A204.1 (cell line): ENCODE measurements around the gene ZNF441.
"Not testable (repeated sequence)": the region's sequence is repeated elsewhere in the genome, so short reads cannot be mapped to it uniquely, and the experiment has no call there.

Experiments used
- FAIRE-seq: peaks from 2 replicates; lab custom pipeline; 2012; peaks lifted over from hg19 to GRCh38; lab: Jason Lieb, UNC

ZNF441 gene

DNA sequence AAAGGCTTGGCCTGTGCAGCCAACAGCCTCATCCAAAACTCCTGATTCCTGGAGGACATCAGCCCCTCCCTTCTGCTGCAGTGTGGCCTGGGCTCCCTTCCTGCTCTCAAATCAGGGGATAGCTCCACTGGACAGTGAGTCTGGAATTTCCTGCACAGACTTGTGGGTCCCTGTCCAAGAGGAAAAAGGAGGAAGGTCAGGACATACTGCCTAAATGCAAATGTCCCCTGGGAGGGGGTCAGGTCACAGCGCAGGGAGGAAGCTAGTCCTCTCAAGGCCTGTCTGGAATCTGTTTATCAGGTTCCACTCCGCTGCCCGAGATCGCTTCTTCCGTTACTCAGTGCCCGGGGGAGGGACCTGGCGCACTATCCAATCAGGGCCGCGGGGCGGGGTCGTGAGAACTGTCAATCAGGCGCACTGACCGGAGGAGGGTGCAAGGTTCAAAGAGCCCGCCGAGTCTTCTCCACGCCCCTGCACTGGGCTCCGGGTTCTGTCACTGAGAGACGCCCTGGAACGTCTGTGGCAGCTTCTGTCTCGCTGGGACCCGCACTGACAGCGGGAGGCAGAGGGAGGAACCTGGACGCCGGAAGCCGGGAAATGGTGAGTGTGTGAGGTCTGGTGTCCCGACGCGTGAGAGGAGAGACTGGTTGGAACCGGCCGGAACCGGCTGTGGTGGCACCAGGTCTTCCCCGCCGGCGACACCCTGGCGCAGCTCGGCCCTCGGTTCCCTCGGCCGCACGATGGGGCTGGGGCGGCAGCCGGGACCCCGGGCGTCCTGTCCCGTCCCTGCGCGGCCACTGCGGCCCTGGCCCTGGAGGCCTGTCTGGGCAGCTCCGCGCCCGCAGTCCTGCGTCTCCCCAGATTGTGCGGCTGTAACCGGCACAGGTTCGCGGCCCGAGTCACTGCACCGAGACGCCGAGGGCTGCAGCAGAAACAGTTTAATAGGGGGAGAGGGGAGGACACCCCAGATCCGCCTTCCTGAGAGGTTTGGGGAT, at the start of gene ZNF441:
TSS of gene ZNF441 (plus strand) at position 404 of the 995 bp plus-strand sequence. CDS start at position 598, 194 bp downstream.
- FAIRE-seq, result no peak

DNA sequence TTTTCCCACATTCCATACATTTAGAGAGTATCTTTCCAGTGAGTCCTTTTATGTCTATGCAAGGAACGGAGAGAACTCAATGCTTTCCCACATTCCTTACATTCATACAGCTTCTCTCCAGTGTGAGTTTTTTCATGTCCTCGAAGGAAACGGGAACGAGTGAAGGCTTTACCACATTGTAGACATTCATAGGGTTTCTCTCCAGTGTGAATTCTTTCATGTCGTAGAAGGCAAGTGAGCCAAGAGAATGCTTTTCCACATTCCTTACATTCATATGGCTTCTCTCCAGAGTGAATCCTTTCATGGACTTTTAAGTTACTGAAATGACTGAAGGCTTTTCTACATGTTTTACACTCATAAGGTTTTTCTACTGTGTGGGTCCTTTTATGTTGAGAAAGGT, 45.1 kb upstream of the ZNF441 start:
- FAIRE-seq, result no peak

DNA sequence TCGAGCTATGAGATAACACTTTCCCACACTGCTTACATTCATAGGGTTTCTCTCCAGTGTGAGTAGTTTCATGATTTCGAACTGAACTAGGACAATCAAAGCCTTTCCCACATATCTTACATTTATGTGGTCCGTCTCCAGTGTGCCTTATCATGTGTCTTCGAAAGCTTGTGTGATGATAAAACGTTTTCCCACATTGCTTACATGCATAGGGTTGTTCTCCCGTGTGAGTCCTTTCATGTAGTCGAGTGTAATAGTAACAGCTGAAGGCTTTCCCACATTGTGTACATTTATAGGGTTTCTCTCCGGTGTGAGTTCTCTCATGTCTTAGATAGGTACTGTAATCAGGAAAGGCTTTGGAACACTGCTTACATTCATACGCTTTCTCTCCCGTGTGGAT, 44.4 kb upstream of the ZNF441 start:
- FAIRE-seq, result no peak

DNA sequence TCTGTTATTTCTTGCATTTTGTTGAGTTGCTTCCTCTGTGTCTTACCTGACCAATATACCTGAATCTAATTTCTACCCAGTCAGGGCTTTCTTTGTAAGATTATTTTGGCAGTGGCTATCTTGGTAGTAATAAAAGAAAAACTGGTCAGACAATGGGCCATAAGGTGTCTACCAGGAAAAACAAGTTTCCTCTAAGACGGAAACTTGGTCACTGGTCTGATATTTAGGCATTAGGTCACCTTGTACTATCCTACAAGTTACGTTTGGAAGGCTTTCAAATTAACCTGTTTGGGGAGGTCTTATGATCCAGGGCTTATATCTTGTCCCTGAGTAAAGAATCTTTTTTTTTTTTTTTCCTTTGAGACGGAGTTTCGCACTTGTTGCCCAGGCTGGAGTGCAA, 37.2 kb upstream of the ZNF441 start:
- FAIRE-seq, result no peak

DNA sequence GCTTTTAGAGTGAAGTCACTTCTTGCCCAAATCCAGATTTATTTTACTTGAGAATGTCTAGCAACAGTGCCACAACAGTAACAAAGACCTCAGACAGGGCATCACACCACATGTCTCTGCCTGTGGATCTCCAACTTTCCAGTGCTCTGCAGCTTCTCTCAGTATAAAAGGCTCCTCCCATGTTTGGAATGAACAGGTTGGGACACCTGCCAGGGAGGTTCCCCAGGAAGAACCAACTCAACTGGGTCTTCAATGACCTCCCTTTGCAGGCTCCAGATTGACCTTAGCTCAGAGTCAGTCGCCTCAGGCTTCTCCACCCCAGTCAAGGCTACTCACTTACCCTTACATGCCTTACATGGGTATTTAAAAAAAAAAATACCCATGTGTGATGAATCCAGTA, 31.4 kb upstream of the ZNF441 start:
- no peak for FAIRE-seq

DNA sequence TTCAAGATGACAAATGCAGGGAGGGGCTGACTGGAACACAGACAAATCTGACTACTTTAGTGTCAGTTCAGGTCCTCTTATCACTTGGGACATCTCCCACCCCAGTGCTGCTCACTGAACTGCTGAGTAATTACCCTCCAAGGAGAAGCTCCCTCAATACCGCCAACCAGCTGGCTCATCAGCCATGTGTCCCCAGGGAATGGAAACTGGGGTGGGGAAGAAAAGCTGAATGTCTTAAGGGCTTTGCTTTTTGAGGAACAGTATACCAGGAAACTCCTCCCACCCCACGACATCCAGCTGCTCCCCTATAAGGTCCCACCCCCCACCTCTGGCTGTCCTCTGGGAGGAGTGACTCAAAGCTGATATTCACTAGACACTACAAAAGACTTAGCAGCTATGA, 30.1 kb upstream of the ZNF441 start:
- FAIRE-seq, result no peak

DNA sequence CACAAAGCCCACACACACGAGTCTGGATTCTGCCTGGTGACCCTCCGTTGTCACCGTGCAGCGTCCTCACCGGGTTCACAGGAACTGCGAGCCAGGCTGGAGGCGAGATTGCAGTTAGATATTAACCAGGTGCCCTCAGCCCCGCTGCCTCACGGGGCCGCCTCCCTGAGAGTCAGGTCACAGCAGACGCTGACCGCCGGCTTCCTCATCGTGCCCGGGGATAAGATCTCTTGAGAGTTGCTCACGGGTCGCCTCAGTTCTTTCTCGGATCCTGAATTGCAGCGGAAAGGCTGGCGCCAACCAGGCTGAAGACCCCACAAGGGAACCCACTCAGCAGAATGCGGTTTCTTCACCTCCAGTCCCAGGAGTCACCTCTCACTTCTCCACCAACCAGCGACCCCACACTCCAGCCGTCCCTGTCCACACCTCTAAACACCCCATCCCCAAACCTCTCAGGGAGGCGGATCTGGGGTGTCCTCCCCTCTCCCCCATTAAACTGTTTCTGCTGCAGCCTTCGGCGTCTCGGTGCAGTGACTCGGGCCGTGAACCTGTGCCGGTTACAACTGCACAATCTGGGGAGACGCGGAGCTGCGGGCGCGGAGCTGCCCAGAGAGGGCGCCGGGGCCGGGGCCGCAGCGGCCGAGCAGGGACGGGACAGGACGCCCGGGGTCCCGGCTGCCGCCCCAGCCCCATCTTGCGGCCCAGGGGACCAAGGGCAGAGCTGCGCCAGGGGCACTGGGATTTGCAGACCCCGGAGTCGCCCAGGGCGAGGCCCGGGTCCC, 28.6 kb upstream of the ZNF441 start:
- FAIRE-seq, result no peak

DNA sequence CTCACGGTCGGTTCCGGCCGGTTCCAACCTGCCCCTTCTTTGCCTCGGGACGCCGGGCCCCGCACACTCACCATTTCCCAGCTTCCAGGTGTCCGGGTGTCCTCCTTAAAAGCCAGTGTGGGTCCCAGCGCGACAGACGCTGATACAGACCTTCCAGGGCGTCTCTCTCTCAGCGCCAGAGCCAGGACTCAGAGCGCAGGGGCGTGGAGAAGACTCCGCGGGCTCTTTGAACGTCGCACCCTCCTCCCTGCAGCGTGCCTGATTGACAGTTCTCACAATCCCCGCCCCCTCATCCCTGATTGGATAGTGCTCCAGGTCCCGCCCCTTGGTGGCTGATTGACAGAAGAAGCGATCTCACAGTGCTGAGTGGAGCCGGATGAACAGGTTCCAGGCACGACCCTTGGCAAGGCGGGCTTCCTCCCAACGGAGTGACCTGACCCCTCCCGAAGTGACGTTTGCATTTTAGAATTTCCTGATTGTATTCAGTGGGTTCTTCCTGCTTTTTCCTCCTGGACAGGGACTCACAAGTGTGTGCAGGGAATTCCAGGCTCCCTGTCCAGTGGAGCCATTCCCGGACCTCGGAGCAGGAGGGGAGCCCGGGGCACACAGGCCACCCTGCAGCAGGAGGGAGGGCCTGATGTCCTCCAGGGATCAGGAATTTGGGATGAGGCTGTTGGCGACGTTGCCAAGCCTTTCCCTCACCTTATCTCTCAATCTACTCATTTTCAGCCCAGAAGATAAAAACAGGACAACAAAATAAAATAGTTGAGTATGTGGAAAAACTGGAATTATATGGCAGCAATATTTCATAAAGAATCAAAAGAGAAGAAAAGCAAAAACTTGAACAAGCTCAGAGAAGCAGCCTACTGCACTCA, 27.8 kb upstream of the ZNF441 start, which contains the start of gene ZNF823:
TSS of gene ZNF823 (minus strand) at position 201 of the 875 bp plus-strand sequence. CDS start at position 74, 127 bp downstream.
- FAIRE-seq, result peak; percentile 99

DNA sequence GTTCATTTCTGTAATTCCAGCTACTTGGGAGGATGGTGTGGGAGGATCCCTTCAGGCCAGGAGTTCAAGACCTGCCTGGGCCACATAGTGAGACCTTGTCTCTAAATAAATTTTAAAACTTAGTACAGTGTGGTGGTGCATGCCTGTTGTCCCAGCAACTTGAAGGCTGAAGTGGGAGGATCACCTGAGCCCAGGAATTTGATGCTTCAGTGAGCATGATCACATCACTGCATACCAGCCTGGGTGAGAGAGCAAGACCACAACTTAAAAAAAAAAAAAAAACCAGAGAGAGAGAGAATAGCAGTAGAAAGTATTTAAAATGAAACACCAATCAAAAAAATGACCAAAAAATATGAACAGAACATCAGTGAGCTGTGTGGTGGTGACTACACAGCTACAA, 20.9 kb upstream of the ZNF441 start:
- no peak for FAIRE-seq

DNA sequence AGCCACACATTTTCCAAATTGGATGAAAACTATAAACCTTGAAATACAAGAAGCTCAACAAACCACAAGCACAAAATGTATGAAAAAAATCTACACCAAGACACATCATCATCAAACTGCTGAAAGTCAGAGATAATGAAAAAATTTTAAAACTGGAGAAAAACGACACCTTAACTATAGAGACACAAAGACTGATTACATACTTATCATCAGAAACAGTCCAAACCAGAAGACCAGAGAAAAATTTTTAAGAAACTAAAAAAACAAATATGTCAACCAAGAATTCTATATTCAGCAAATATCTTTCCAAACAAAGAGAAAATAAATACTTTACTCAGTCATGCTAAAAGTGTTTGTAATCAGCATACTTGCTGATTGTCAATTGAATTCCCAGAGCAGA, 19.5 kb upstream of the ZNF441 start:
- no peak for FAIRE-seq

DNA sequence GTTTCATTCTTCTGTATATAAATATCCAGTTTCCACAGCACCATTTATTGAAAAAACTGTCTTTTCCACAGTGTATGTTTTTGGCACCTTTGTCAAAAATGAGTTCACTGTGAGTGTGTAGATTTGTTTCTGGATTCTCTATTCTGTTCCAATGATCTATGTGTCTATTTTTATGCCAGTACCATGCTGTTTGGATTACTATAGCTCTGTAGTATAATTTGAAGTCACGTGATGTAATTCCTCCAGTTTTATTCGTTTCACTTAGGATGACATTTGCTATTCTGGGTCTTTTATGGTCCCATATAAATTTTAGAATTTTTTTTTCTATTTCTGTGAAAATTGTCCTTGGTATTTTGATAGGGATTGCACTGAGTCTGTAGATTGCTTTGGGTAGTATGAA, 17.0 kb upstream of the ZNF441 start:
- no peak for FAIRE-seq

DNA sequence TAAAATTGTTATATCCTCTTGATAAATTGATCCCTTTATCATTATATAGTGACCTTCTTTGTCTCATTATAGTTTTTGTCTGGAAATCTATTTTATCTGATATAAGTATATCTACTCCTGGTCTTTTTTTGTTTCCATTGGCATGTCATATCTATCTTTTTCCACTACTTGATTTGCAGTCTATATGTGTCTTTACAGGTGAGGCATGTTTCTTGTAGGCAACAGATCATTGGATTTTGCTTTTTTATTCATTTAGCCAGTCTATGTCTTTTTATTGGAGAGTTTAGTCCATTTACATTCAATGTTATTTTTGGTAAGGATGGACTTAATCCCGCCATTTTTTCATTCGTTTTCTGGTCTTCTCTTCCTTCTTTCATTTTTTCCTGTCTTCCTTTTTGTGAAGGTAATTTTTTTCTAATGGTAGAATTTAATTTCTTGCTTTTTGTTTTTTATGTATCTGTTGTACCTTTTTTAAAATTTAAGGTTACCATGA, 14.5 kb upstream of the ZNF441 start:
- peak; percentile 27 for FAIRE-seq

DNA sequence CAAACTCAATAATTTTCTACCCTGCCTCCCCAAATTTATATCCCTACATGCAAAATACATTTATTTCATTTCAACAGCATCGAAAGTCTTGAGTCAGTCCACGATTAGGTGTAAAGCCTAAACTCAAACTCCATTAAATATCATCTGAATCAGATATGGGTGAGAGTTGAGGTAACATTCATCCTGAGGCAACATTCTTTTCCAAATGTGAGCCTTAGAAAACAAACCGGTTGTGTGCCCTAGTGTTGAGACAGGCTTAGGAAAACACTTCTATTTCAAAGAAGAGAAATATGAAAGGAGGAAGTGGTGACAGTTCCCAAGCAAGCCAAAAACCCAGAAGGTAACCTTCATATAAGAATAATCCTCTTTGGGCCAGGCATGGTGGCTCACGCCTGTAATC, 12.1 kb upstream of the ZNF441 start:
- no peak for FAIRE-seq

DNA sequence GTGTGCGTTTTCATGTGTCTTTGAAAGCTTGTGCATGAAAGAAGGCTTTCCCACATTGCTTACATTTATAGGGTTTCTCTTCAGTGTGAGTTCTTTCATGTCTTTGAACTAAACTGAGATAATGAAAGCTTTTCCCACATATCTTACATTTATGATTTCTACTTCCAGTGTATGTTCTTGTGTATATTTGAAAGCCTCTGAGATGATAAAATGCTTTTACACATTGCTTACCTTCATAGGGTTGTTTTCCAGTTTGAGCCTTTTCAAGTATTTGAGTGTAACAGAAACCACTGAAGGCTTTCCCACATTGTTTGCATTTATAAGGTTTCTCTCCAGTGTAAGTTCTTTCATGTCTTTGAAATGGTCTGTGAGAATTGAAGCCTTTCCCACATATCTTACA, 9.8 kb upstream of the ZNF441 start:
- FAIRE-seq, result no peak

DNA sequence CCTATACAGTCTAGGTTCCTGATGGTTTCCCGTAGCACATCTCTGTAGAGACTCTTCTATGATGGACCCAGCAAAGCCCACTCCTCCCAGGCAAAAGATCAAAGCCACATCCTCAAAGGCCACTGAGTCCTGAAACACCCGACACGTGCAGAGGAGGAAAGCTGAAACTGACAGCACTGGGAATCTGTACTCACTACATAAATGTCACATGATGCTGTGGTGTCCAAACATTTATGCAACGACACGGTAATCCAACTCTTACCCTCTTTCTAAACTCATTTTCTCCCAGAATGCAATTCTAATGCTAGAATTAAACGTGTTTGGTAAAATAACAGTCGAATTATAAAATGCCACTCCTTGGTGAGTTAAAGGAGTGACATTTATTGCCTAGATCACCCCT, 7.0 kb upstream of the ZNF441 start:
- FAIRE-seq, result no peak

DNA sequence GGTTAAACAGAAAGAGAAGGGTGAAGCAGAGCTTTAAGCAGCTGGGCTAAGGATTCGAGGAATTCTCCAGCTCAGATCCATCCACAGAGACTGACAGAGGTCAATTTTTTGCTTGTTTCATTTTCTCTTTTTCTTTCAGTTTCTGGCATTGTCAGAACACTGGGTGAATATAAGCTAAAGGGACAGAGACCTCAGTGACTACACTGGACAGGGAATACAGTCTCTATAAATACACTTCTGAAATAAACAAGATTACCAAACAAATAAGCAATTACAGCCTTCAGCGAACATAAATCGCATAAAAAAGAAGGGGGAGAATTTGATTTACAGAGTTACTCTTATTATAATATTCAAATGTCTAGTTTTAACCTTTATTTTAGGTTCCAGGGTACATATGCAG, 3.7 kb upstream of the ZNF441 start:
- FAIRE-seq, result no peak

DNA sequence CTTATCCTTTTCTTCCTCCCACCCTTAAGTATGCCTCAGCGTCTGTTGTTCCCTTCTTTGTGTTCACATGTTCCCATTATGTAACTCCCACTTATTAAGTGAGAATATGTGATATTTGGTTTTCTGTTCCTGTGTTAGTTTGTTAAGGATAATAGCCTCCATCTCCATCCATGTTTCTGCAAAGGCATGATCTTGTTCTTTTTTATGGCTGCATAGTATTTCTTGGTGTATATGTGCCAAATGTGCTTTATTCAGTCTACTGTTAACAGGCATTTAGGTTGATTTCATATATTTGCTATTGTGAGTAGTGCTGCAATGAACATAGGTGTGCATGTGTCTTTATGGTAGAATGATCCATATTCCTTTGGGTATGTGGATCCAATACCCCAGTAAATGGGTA, 3.2 kb upstream of the ZNF441 start:
- FAIRE-seq, result no peak

DNA sequence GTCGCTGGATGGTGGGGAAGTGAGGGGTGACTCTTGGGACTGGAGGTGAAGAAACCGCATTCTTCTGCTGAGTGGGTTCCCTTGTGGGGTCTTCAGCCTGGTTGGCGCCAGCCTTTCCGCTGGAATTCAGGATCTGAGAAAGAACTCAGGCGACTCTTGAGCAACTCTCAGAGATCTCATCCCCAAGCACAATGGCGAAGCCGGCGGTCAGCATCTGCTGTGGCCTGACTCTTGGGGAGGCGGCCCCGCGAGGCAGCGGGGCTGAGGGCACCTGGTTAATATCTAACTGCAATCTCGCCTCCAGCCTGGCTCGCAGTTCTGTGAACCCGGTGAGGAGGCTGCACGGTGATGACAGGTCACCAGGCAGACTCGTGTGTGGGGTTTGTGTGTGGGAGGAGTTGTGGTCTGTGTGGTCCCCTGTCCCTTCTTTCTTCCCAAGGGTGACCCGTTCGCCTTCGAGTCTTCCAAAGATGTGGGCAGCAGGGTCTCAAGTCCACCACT, 883 bp downstream of the ZNF441 start:
- no peak for FAIRE-seq

DNA sequence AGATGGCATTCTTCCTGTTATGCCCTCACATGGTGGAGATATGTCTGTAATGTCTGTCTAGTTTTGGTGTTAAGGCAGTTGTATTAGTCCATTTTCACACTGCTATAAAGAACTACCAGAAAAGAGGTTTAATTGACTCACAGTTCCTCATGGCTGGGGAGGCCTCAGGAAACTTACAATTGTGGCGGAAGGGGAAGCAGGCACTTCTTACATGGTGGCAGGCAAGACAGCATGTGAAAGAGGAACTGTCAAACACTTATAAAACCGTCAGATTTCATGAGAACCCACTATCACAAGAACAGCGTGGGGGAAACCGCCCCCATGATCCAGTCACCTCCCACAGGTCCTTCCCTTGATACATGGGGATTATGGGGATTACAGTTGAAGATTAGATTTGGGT, 3.2 kb downstream of the ZNF441 start:
- no peak for FAIRE-seq

DNA sequence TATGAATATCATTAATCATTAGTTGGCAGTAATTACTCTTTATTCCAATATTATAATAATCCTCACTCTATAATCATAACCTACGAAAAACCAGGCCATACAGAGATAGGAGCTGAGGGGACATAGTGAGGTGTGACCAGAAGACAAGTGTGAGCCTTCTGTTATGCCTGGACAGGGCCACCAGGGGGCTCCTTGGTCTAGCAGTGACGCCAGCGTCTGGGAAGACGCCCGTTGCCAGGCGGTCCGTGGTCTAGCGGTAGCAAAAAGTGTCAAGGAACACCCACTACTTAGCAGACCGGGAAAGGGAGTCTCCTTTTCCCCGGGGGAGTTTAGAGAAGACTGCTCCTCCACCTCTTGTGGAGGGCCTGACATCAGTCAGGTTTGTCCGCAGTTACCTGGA, 4.7 kb downstream of the ZNF441 start:
- FAIRE-seq, result not testable (repeated sequence)

DNA sequence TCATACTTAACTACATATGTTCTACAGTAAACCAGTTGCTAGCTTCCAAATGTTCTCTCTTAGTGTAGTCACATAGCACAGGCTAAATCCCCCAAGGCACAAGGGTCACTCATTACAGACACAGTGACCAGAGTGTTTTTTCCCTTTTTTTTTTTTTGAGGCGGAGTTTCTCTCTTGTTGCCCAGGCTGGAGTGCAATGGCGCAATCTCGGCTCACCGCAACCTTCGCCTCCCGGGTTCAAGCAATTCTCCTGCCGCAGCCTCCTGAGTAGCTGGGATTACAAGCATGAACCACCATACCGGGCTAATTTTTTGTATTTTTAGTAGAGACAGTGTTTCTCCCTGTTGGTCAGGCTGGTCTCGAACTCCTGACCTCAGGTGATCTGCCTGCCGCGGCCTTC, 9.9 kb downstream of the ZNF441 start:
- not testable (repeated sequence) for FAIRE-seq
